ENCODE data around the gene RSBN1.
A peak's percentile ranks its signal among the peaks of the same experiment; 100 is the strongest.
"Not testable (repeated sequence)": the region's sequence is repeated elsewhere in the genome, so short reads cannot be mapped to it uniquely, and the experiment has no call there.

The RSBN1 gene

GRCh38 chr1:113779542-113779941 is 32.7 kb downstream of the RSBN1 start:
- no peak for DNase-seq

- no peak for DNase-seq
Observed at GRCh38 chr1:113777561-113777960, 34.7 kb downstream of the RSBN1 start.

- DNase-seq = no peak
Observed at GRCh38 chr1:113770031-113770430, 42.2 kb downstream of the RSBN1 start.

- DNase-seq = no peak
Observed at GRCh38 chr1:113769601-113769970, 42.7 kb downstream of the RSBN1 start.

- DNase-seq = no peak
Observed at GRCh38 chr1:113768916-113769600, 43.2 kb downstream of the RSBN1 start.

- DNase-seq = no peak
Observed at GRCh38 chr1:113765306-113766230, 46.7 kb downstream of the RSBN1 start.

- no peak for DNase-seq
Observed at GRCh38 chr1:113763661-113764060, 48.6 kb downstream of the RSBN1 start.

- no peak for DNase-seq
Observed at GRCh38 chr1:113761937-113762336, 50.3 kb downstream of the RSBN1 start.

- no peak for DNase-seq
Observed at GRCh38 chr1:113760102-113761080, 51.9 kb downstream of the RSBN1 start.

GRCh38 chr1:113759333-113760101 is 52.8 kb downstream of the RSBN1 start, which contains the start of gene PHTF1:
TSS of gene PHTF1 (minus strand) at chr1:113759486. CDS start at chr1:113758703, 783 bp downstream.
- peak; percentile 40 for DNase-seq

GRCh38 chr1:113758631-113759332 is 53.5 kb downstream of the RSBN1 start:
- DNase-seq = peak; percentile 47

GRCh38 chr1:113756461-113756860 is 55.8 kb downstream of the RSBN1 start:
- DNase-seq = no peak

GRCh38 chr1:113753333-113753732 is 58.9 kb downstream of the RSBN1 start:
- DNase-seq = not testable (repeated sequence)

- DNase-seq = no peak
Observed at GRCh38 chr1:113751516-113751915, 60.8 kb downstream of the RSBN1 start.

GRCh38 chr1:113751114-113751513 is 61.2 kb downstream of the RSBN1 start:
- DNase-seq = no peak

GRCh38 chr1:113749402-113749801 is 62.9 kb downstream of the RSBN1 start:
- no peak for DNase-seq

- DNase-seq = no peak
Observed at GRCh38 chr1:113747376-113747775, 64.9 kb downstream of the RSBN1 start.

GRCh38 chr1:113745425-113745824 is 66.9 kb downstream of the RSBN1 start:
- DNase-seq = no peak

- DNase-seq = no peak
Observed at GRCh38 chr1:113744114-113744513, 68.2 kb downstream of the RSBN1 start.

- DNase-seq = no peak
Observed at GRCh38 chr1:113742515-113742914, 69.8 kb downstream of the RSBN1 start.

GRCh38 chr1:113734357-113735055 is 77.8 kb downstream of the RSBN1 start:
- no peak for DNase-seq

Data from COR-L47 (cell line).